Endometrium (tissue), 2 donors: ENCODE measurements around the gene ZSCAN5B.
"Not testable (repeated sequence)": the region's sequence is repeated elsewhere in the genome, so short reads cannot be mapped to it uniquely, and the experiment has no call there.

Source experiments
- FAIRE-seq: peaks from 2 replicates; lab custom pipeline; 2012; peaks lifted over from hg19 to GRCh38; lab: Jason Lieb, UNC
- donor health status: control.
- donor health status: control.

Gene ZSCAN5B, protein sequence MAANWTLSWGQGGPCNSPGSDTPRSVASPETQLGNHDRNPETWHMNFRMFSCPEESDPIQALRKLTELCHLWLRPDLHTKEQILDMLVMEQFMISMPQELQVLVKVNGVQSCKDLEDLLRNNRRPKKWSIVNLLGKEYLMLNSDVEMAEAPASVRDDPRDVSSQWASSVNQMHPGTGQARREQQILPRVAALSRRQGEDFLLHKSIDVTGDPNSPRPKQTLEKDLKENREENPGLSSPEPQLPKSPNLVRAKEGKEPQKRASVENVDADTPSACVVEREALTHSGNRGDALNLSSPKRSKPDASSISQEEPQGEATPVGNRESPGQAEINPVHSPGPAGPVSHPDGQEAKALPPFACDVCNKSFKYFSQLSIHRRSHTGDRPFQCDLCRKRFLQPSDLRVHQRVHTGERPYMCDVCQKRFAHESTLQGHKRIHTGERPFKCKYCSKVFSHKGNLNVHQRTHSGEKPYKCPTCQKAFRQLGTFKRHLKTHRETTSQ

DNA sequence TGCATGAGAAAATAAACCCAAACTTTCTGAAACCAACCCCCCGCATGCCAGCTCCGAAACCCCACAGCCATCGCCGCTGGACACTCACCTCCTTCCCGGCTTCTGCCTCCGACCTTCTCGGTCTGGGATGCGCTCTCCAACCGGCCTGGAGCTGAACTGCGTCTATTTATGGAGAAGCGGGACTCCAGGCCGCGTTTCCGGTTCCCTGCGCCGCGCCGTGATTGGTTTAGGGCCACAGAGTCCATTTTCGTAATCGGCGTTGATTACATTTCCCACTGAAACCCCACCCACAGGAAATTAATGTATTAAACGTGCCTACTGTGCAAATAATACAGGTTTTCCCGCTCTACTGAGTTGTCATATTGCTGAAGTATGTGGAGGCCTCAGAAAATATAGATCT lies at the start of gene ZSCAN5B:
Gene ZSCAN5B, minus strand, starts transcription at position 138 of the 400 bp plus-strand sequence. CDS start 4,731 bp downstream, outside the sequence.
- FAIRE-seq, result not testable (repeated sequence)

- FAIRE-seq, result not testable (repeated sequence)
Observed at GRCh38 chr19:56245764-56246163, 48.2 kb upstream of the ZSCAN5B start.

DNA sequence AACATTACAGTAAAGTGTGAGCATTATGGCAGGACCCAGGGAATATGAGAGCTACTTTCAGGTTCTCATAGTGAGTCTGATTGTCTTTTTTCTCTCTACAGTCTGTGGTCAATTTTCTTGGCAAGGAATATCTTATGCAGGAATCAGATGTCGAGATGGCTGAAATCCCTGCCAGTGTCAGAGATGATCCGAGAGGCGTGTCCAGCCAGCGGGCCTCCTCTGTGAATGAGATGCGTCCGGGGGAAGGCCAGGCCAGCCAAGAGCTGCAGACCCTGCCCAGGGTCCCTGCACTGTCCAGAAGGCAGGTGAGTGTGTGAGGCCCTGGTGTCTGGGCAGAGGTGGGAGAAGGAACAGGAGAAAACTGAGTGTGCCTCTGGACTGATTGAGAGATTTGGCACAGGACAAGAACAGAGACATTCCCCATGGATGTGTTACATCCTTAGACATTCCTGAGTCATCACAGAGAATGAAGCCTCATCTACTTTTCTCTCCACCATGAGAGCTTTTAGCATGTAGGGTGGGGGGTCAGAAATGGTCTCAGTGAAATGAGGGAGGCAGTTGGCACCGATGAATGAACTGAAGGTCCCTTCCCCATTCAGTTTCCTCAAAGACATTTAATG lies 47.6 kb upstream of the ZSCAN5B start:
- no peak for FAIRE-seq

- no peak for FAIRE-seq
Observed at GRCh38 chr19:56223481-56223880, 25.9 kb upstream of the ZSCAN5B start.

DNA sequence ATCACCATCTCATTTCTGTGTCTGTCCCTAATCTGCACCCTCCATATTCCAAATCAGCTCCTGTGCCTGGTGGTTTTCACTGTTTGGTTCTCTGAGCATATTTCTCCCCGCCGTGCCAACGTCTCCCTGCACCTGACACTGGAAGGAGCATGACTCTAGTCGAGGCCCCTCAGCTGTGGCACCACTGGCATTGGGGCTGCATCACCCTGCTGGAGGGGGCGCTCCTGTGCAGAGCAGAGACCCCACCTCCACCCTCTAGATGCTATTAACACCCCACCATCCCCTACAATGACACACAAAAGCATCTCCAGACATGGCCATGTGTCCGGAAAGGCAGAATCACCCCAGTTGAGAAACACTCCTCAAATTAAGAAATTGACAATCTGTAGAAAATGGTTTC lies 25.3 kb upstream of the ZSCAN5B start:
- FAIRE-seq, result no peak

DNA sequence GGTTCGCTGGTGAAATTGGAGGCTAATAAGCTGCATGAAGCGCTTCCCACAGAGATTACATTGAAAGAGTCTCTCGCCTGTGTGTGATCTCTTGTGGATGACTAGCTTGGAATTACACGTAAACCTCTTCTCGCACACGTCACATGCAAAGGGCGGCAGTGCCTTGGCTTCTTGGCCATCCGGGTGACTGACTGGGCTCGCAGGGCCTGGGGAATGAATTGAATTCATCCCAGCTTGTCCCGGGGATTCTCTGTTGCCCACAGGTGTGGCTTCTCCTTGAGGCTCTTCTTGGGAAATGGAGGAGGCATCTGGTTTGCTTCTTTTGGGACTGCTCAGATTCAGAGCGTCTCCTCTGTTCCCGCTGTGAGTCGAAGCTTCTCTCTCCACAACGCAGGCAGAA lies 24.3 kb upstream of the ZSCAN5B start:
- FAIRE-seq, result no peak

GRCh38 chr19:56221442-56221841 lies 23.9 kb upstream of the ZSCAN5B start:
- not testable (repeated sequence) for FAIRE-seq

GRCh38 chr19:56218961-56219360 lies 21.4 kb upstream of the ZSCAN5B start:
- no peak for FAIRE-seq

GRCh38 chr19:56217039-56217949 lies 19.7 kb upstream of the ZSCAN5B start:
- FAIRE-seq, result no peak

- no peak for FAIRE-seq
Observed at GRCh38 chr19:56211718-56212117, 14.1 kb upstream of the ZSCAN5B start.

DNA sequence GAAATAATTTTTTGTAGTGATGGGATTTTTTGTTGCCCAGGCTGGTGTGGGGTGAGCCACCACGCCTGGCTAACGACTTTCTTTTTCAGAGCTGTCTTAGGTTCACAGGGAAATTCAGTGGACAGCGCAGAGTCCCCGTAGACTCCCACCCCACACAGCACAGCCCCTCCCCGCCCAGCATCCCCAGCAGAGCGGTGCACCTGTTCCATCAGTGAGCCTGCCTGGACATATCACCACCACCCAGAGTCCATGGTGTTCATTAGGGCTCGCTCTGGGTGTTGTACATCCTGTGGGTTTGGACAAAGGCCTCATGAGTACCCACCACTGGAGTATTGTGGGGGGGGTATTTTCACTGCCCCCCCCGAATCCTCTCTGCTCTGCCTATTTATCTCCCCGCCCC lies 12.5 kb upstream of the ZSCAN5B start:
- FAIRE-seq, result not testable (repeated sequence)

- no peak for FAIRE-seq
Observed at GRCh38 chr19:56209091-56209490, 11.5 kb upstream of the ZSCAN5B start.

DNA sequence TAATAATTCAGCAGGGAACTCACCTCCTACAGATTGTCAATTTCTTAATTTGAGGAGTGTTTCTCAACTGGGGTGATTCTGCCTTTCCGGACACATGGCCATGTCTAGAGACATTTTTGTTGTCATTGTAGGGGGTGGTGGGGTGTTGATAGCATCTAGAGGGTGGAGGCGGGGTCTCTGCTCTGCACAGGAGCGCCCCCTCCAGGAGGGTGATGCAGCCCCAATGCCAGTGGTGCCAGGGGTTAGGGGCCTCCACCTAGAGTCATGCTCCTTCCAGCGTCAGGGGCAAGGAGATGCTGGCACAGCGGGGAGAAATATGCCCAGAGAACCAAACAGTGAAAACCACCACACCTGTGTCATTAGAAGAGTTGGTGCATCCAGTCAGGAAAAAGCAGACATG lies 10.0 kb upstream of the ZSCAN5B start:
- not testable (repeated sequence) for FAIRE-seq

DNA sequence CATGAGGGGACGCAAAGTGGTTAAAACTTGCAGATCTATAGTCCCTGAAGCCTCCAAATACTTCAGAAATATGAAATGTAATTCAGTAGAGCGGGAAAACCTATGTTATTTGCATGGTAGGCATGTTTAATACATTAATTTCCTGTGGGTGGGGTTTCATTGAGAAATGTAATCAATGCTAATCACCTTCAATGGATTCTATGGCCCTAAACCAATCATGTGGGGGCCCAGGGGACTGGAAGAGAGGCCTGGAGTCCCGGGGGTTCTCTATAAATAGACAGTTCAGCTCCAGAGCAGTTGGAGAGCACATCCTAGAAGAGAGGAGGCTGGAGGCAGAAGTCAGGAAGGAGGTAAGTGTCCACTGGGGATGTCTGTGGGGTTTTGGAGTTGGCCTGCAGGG lies 4.4 kb upstream of the ZSCAN5B start, which contains the start of gene ZSCAN5C:
Gene ZSCAN5C, plus strand, starts transcription at position 301 of the 400 bp plus-strand sequence. CDS start 3,641 bp downstream, outside the sequence.
- FAIRE-seq, result no peak

- FAIRE-seq, result no peak
Observed at GRCh38 chr19:56199687-56200086, 2.1 kb upstream of the ZSCAN5B start.

DNA sequence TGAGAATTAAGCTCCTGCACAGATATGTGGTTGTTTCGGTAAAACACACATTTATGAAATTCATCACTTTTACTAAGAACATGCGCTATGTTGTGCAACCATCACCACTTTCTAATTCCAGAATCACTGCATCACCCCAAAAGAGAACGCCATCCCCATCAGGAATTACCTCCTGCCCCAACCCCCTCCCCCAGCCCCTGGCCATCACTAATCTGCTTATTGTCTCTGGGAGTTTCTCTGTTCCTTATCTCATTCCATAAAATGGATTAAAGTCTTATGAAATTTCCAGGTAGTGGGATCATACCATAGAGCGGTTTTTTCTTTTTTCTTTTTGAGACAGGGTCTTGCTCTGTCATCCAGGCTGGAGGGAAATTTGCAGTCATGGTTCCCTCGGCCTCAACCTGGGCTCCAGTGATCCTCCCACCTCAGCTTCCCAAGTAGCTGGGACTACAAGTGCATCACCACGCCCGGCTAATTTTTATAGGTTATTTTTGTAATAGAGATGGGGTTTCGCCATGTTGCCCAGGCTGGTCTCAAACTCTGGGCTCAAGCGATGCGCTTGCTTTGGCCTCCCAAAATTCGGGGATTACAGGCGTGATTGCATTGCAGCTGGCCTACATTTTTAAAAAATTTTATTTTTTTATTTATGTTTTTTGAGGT lies 3.5 kb downstream of the ZSCAN5B start:
- no peak for FAIRE-seq

GRCh38 chr19:56191711-56192110 lies 5.9 kb downstream of the ZSCAN5B start:
- FAIRE-seq, result no peak

DNA sequence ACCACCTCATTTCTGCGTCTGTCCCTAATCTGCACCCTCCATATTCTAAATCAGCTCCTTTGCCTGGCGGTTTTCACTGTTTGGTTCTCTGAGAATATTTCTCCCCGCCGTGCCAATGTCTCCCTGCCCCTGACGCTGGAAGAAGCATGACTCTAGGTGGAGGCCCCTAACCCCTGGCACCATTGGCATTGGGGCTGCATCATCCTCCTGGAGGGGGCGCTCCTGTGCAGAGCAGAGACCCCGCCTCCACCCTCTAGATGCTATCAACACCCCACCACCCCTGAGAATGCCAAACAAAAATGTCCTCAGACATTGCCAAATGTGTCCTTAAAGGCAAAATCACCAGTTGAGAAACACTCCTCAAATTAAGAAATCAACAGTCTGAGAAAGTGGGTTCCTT lies 6.5 kb downstream of the ZSCAN5B start:
- no peak for FAIRE-seq

DNA sequence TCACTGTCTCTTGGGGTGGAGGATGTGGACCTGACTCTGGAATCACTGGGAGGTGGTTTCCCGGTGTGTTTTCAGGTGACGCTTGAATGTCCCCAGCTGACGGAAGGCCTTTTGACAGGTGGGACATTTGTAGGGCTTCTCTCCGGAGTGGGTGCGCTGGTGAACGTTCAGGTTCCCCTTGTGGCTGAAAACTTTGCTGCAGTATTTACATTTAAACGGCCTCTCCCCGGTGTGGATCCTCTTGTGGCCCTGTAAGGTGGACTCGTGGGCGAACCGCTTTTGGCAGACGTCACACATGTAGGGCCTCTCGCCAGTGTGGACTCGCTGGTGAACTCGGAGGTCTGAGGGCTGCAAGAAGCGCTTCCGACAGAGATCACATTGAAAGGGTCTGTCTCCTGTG lies 7.8 kb downstream of the ZSCAN5B start:
- no peak for FAIRE-seq

GRCh38 chr19:56177564-56178243 lies 19.9 kb downstream of the ZSCAN5B start:
- no peak for FAIRE-seq

DNA sequence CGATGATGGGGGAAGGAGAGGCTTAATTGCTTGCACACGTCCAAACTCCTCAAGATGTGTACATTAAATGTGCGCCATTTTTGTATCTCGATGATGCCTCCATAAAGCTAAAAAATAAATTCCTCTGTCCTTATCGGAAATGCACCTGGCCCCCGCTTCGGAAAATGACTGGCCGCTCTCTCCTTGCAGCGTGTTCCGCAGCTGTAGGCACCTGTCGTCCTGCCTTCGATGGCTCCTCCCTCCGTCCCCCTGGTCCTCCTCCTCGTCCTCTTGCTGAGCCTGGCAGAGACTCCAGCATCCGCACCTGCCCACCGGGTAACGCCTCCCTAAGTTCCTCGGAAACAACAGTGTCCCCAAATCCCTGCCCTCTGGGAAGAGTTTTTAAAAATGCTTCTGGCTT lies 20.7 kb downstream of the ZSCAN5B start:
- FAIRE-seq, result no peak
